ENCODE results near the gene SIGLEC1.

The SIGLEC1 gene

DNA sequence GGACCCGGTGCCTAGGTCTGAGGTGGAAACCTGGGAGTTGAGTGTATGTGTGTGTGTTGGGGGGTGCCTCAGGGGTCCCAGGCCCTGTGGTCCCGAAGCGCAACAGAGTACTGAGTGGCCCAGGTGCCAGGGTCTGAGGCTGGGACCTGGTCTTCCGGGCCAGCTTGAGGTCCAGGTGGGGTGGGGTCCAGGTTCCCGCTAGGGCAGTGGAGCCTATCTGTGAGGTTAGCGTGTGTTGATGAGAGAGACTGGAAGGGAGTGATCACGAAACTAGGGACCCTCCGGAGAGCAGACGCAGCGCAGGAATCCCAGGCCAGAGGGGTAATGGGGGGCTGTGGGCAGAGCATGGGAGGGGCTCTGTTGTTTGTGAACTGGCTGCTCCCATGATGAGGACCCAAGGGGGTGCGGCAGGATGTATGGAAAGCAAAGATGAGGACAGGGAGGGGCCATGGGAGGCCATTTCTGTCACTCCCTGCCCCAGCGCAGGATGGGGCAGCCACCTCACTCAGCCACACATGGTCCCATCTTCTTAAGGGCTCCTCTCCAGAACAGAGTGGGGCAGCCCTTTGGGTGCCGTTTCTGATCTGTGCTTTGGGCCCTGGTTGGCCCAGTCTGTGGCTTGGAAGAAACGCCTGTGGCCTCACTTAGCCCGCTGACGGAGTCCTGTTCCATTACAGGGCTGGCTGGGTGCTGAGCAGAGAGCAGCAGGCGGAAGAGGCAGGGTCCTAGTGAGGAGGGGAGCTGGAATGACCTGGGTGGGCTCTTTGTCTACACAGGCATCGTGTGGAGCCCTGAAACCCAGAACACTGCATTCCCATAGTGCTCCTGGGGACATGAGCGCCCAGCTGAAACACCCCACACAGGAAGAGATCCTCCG, 21.0 kb upstream of the SIGLEC1 start:
- Histone ChIP-seq H3K27ac (no peak overlapping the region), H3K36me3 (ENCODE audit: insufficient read depth, low read length) (no peaks in the 10 kb centered on the region), H3K9ac (ENCODE audit: insufficient read length) (no peak overlapping the region), H3K9me3 (ENCODE audit: low read depth, low read length) (no peaks in the 10 kb centered on the region), H3K4me3 (no peak overlapping the region)
- TF ChIP-seq FOXP2 (optimal IDR thresholded peaks at IDR 0.05; ENCODE audit: control extremely low read depth, extremely low read length, insufficient read depth): no peak
- TF ChIP-seq EZH2 (IDR thresholded peaks at IDR 0.05): no peak
- no peak for TF ChIP-seq POLR2AphosphoS5 (IDR thresholded peaks at IDR 0.05; ENCODE audit: borderline replicate concordance, low read depth, low read length)
- DNase-seq (ENCODE audit: low read depth, low spot score): no peak

DNA sequence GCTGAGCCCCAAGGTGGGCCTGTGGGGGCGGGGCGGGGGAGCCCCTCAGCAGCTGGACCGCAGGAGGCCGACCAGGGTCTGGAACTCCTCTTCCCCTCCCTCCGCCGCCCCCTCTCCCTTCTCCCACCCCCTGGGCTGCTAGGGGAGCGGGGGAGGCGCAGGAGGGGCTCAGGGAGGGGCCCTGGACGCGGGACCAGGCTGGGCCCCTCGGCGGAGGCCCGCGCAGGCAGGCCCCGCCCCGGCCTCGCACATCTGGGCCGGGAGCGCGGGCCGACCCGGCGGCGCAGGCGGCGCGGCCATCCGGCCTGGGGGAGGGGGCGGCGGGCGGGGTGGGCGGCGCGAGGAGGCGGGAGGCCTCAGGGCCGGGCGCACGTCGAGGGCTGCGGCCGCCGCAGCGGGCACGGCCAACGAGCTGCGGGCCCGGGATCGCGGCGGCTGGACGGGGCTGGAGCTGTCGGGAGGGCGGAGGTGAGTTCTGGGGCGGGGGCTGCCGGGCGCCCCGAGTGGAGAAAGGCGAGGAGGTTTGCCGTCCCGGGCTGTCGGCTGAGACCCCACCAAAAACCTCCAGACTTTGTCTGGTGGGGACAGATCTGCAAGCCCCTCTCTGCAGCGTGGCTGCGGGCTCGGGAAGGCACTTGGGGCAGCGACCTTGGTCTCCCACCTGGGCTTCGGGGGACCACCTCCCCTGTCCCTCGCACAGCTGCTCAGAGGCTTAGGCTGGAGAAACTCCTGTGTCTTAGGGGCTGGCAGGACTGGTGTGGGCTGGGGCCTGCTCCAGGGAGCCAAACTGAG, 20.1 kb upstream of the SIGLEC1 start, which contains the start of gene HSPA12B:
Gene HSPA12B (plus strand): TSS at position 359 of the 792 bp plus-strand sequence. CDS start 5,990 bp downstream, outside the sequence.
- H3K27ac ChIP-seq: no peak within 1 kb of the TSS
- H3K9ac ChIP-seq (ENCODE audit: insufficient read length): no peak within 1 kb of the TSS
- H3K4me3 ChIP-seq: no peak within 1 kb of the TSS
- H3K9me3 ChIP-seq (ENCODE audit: low read depth, low read length): no peaks in the 10 kb centered on the region
- TF ChIP-seq EZH2 (IDR thresholded peaks at IDR 0.05): no peak
- TF ChIP-seq FOXP2 (optimal IDR thresholded peaks at IDR 0.05; ENCODE audit: control extremely low read depth, extremely low read length, insufficient read depth): no peak
- no peak for TF ChIP-seq POLR2AphosphoS5 (IDR thresholded peaks at IDR 0.05; ENCODE audit: borderline replicate concordance, low read depth, low read length)
- no peak for DNase-seq (ENCODE audit: low read depth, low spot score)
- H3K36me3 ChIP-seq (ENCODE audit: insufficient read depth, low read length): no peaks in the 10 kb centered on the region

DNA sequence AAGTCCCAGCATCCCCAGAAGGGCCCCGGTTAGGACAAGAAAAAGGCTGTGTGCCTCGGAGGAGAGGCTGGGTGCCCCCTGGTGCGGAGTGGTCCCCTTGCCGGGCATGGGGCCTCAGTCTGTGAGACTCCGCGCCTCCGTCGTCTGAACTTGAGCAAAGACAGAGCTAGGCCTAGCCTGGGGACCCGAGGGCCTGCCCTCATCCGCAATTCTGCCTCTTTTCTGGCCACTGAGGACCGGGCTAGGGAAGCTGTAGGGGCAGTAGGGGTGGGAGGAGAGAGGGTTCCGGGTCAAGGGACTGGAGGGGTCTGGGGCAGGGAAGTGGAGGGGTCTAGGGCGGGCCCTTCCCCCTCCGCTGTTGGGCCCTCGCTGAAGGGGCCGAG, 19.5 kb upstream of the SIGLEC1 start:
- DNase-seq (ENCODE audit: low read depth, low spot score): no peak
- no peak overlapping the region for H3K9ac ChIP-seq (ENCODE audit: insufficient read length)
- H3K27ac ChIP-seq: no peak overlapping the region
- no peak overlapping the region for H3K4me3 ChIP-seq
- TF ChIP-seq EZH2 (IDR thresholded peaks at IDR 0.05): no peak
- no peak for TF ChIP-seq POLR2AphosphoS5 (IDR thresholded peaks at IDR 0.05; ENCODE audit: borderline replicate concordance, low read depth, low read length)
- no peak for TF ChIP-seq FOXP2 (optimal IDR thresholded peaks at IDR 0.05; ENCODE audit: control extremely low read depth, extremely low read length, insufficient read depth)
- H3K9me3 ChIP-seq (ENCODE audit: low read depth, low read length): no peaks in the 10 kb centered on the region
- H3K36me3 ChIP-seq (ENCODE audit: insufficient read depth, low read length): no peaks in the 10 kb centered on the region

DNA sequence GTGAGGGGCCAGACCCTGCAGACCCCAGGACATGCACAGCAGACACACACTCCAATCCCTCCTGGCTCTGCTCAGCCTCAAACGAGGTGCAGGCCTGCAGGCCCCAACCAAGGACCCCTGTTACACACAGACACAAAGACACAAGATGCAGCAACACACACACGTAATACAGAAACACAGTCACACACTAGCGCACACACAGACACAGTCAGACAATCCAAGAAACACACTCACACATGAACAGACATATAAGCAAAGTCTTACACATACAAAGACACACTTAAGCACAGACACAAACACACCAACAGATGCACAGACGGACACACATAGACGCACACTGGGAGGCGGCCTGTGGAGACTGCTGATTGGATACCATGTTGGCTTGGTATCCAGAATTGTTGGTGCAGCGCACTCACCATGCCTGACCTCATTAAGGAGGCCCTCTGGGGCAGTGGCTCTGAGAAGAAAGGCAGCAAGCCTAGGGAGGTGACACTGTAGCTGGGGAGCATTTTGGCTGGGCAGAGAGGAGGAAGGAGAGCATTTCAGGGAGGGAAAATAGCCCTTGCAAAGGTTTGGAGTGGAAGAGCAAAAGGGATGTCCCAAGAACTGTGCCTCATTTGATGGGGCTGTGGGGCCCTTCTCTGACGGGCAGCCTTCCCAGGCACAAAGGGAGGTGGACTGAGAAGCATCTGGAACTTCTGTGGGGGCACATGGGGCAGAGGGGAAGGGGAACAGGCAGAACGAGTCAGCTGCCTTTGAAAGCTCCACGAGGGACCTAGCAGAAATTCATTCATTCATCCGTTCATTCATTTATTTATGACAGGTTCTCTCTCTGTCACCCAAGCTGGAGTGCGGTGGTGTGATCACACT, 18.6 kb upstream of the SIGLEC1 start:
- no peak overlapping the region for H3K27ac ChIP-seq
- no peak for TF ChIP-seq EZH2 (IDR thresholded peaks at IDR 0.05)
- no peak for TF ChIP-seq POLR2AphosphoS5 (IDR thresholded peaks at IDR 0.05; ENCODE audit: borderline replicate concordance, low read depth, low read length)
- TF ChIP-seq FOXP2 (optimal IDR thresholded peaks at IDR 0.05; ENCODE audit: control extremely low read depth, extremely low read length, insufficient read depth): no peak
- no peaks in the 10 kb centered on the region for H3K9me3 ChIP-seq (ENCODE audit: low read depth, low read length)
- no peak overlapping the region for H3K9ac ChIP-seq (ENCODE audit: insufficient read length)
- H3K36me3 ChIP-seq (ENCODE audit: insufficient read depth, low read length): no peaks in the 10 kb centered on the region
- no peak overlapping the region for H3K4me3 ChIP-seq
- no peak for DNase-seq (ENCODE audit: low read depth, low spot score)

DNA sequence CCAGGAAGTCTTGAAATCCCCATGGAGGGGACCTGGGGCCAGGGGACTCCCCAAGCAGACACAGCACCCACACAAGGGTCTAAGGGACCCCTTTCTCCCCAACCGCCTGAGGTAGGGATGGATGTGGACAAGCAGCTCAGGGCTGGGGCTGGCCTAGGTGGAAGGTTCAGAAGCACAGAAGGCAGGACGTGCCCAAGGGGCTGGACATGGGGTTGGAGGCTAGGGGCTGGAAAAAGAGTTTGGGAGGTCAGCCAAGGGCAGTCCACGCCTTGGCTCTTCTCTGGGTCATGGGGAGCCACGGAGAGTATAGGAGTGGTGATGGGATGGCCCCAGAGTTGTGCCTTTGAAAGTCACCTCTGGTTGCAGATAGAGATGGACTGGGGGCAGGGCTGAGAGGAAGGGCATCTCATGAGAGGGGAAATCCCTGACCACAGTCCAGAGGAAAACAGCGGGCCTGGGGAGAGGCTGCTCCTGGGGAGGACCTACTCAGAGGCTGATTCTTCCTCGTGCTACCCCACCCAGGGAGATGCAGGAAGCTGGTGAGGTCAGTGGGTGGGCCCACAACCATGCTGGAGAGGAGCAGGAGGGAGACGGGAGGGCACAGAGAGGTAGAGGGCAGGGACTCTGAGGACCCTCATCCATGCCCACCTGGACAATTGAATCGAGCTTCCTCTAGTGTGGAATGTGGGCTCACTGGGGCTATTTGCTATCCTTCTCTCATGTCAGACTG, 17.6 kb upstream of the SIGLEC1 start:
- Histone ChIP-seq H3K4me3 (no peak overlapping the region), H3K9ac (ENCODE audit: insufficient read length) (no peak overlapping the region), H3K36me3 (ENCODE audit: insufficient read depth, low read length) (no peaks in the 10 kb centered on the region), H3K27ac (no peak overlapping the region), H3K9me3 (ENCODE audit: low read depth, low read length) (no peaks in the 10 kb centered on the region)
- DNase-seq (ENCODE audit: low read depth, low spot score): no peak
- TF ChIP-seq FOXP2 (optimal IDR thresholded peaks at IDR 0.05; ENCODE audit: control extremely low read depth, extremely low read length, insufficient read depth) (no peak), POLR2AphosphoS5 (IDR thresholded peaks at IDR 0.05; ENCODE audit: borderline replicate concordance, low read depth, low read length) (no peak), EZH2 (IDR thresholded peaks at IDR 0.05) (no peak)

DNA sequence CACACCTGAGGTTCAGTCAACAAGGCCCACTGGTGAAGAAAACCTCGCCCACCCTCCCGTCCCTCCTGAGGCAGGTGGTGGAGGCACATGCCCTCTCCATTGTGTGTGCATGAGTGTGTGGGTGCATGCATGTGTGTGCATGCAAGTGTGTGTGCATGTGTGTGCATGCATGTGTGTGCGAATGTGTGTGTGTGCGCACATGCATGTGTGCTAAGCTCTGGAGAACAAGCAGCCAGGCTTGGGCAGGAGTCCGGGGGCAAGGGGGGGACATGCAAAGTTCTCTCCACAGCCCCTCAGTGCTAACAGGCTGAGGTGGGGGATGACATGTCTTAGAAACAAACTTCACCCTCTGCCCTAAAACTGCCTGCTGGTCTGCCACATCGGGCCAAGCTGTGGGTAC, 17.0 kb upstream of the SIGLEC1 start:
- no peak for TF ChIP-seq POLR2AphosphoS5 (IDR thresholded peaks at IDR 0.05; ENCODE audit: borderline replicate concordance, low read depth, low read length)
- TF ChIP-seq EZH2 (IDR thresholded peaks at IDR 0.05): no peak
- no peak for TF ChIP-seq FOXP2 (optimal IDR thresholded peaks at IDR 0.05; ENCODE audit: control extremely low read depth, extremely low read length, insufficient read depth)
- H3K9me3 ChIP-seq (ENCODE audit: low read depth, low read length): no peaks in the 10 kb centered on the region
- no peaks in the 10 kb centered on the region for H3K36me3 ChIP-seq (ENCODE audit: insufficient read depth, low read length)
- no peak overlapping the region for H3K9ac ChIP-seq (ENCODE audit: insufficient read length)
- no peak overlapping the region for H3K27ac ChIP-seq
- H3K4me3 ChIP-seq: no peak overlapping the region
- DNase-seq (ENCODE audit: low read depth, low spot score): no peak

DNA sequence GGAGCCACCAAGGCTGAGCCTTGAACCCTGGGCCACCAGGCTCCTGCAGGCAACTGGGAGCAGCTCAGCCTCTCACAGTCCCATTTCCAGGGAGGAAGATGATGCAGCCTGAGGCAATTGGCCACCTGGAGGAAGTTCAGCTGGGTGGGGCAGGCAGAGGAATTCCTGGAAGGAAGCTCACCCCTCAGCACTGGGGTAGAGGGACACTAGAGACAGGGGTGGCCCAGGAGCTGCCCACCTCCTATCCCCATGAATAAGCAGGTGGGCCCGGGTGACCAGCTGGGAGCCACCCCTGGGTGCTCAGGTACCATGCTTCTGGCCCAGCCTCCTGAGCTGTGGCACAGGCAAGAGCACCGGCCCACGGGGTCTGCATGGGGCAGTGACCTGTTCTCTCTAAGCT, 16.5 kb upstream of the SIGLEC1 start:
- Histone ChIP-seq H3K27ac (no peak overlapping the region), H3K4me3 (no peak overlapping the region), H3K9me3 (ENCODE audit: low read depth, low read length) (no peaks in the 10 kb centered on the region), H3K36me3 (ENCODE audit: insufficient read depth, low read length) (no peaks in the 10 kb centered on the region), H3K9ac (ENCODE audit: insufficient read length) (no peak overlapping the region)
- TF ChIP-seq EZH2 (IDR thresholded peaks at IDR 0.05) (no peak), FOXP2 (optimal IDR thresholded peaks at IDR 0.05; ENCODE audit: control extremely low read depth, extremely low read length, insufficient read depth) (no peak), POLR2AphosphoS5 (IDR thresholded peaks at IDR 0.05; ENCODE audit: borderline replicate concordance, low read depth, low read length) (no peak)
- no peak for DNase-seq (ENCODE audit: low read depth, low spot score)

All from SK-N-MC (cell line).